ENCODE measurements around the gene DSC1.

DSC1 gene

DNA sequence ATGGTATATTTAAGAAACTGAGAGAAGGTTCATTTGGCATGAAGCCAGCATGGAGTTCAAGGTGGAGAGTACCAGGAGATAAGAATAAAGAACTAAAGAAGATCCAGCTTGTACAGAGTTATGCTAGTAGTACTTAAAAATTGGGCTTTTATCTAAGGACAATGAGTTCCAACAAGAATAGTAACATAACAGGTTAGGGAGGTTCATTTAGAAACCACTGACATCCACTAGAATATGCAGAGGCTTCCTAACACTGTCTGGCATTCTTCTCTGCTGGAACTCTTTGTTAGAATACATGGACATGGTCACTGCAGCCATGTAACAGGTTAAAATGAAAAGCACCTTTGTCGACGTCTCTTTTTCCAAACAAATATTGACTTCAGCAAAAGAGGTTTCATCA lies 42.6 kb upstream of the DSC1 start:
- H3K4me3 ChIP-seq (ENCODE audit: low read depth, low read length), result no peak overlapping the region
- TF ChIP-seq, protein P1, sequence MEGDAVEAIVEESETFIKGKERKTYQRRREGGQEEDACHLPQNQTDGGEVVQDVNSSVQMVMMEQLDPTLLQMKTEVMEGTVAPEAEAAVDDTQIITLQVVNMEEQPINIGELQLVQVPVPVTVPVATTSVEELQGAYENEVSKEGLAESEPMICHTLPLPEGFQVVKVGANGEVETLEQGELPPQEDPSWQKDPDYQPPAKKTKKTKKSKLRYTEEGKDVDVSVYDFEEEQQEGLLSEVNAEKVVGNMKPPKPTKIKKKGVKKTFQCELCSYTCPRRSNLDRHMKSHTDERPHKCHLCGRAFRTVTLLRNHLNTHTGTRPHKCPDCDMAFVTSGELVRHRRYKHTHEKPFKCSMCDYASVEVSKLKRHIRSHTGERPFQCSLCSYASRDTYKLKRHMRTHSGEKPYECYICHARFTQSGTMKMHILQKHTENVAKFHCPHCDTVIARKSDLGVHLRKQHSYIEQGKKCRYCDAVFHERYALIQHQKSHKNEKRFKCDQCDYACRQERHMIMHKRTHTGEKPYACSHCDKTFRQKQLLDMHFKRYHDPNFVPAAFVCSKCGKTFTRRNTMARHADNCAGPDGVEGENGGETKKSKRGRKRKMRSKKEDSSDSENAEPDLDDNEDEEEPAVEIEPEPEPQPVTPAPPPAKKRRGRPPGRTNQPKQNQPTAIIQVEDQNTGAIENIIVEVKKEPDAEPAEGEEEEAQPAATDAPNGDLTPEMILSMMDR (IDR thresholded peaks at IDR 0.05; ENCODE audit: low read depth, low read length), result no peak

DNA sequence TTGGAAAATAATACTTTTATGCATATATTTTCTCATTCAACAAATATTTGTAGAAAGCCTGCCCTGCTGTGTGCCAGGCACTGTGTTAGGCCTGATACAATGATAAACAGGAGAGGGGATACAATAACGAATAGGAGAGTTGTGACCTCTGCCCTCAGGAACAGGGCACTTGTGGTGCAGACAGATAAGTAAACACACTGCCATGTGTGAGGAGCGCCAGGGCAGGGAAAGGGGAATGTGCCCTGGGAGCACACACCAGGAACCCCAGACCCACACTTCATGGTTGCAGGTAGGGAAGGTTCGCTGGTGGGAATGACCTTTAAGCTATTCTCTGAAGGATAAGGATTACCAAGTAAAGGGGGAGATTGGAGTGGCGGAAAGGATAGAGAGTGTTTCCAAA lies 42.2 kb upstream of the DSC1 start:
- TF ChIP-seq, protein P1 (IDR thresholded peaks at IDR 0.05; ENCODE audit: low read depth, low read length), result no peak
- H3K4me3 ChIP-seq (ENCODE audit: low read depth, low read length), result no peak overlapping the region

- H3K4me3 ChIP-seq (ENCODE audit: low read depth, low read length), result no peak overlapping the region
- TF ChIP-seq, protein P1 (IDR thresholded peaks at IDR 0.05; ENCODE audit: low read depth, low read length), result no peak
Observed at GRCh38 chr18:31204166-31204565, 41.5 kb upstream of the DSC1 start.

DNA sequence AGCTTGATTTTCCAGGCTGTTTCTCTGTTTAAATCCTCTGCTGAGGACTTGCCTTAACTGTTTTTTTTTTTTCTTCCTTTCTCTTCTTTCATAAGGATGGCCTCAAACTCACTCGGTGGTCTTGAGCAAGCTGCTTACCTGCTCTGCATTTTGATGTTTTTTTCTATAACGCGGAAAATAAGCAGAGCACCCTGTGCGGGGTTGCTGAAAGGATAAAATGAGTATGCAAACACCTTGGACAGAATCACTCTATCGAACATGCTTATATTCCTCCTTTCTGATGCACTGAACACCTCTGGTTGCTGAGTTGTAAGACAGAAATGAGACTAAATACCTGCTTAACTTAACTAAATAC lies 41.1 kb upstream of the DSC1 start:
- TF ChIP-seq, protein P1 (IDR thresholded peaks at IDR 0.05; ENCODE audit: low read depth, low read length), result no peak
- H3K4me3 ChIP-seq (ENCODE audit: low read depth, low read length), result no peak overlapping the region

DNA sequence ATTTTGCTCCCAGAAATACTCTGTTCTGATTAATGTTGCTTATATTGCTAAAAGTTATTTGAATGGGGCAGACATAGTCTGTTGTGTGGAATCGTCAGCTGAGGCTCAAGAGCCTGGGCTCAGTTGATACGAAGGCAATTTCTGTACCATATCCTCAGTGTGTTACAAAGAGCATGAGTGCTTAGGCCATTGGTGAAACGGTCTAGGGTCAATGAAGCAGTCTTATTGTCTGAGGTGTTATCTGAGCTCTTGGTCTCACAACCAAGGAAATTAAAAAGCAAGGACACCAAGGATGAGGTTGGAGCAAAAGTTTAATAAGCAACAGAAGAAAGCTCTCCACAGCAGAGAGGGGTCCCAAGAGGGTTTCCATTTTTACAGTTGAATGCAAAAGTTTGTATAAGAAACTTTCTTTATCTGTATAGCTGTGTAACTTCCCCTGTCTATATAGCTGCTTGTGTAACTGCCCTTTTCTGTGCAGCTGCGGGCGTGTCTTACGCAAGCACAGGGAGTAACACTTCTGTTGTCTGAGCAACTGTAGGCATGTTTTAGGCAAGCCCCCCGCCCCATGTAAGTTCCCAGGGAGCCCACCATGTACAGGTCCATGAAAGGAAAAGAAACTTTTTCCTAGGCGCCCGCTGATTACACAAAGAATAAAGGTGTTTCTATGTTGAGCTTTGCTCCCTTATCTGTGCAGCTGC lies 40.6 kb upstream of the DSC1 start:
- TF ChIP-seq, protein P1 (IDR thresholded peaks at IDR 0.05; ENCODE audit: low read depth, low read length), result no peak
- H3K4me3 ChIP-seq (ENCODE audit: low read depth, low read length), result no peak overlapping the region

DNA sequence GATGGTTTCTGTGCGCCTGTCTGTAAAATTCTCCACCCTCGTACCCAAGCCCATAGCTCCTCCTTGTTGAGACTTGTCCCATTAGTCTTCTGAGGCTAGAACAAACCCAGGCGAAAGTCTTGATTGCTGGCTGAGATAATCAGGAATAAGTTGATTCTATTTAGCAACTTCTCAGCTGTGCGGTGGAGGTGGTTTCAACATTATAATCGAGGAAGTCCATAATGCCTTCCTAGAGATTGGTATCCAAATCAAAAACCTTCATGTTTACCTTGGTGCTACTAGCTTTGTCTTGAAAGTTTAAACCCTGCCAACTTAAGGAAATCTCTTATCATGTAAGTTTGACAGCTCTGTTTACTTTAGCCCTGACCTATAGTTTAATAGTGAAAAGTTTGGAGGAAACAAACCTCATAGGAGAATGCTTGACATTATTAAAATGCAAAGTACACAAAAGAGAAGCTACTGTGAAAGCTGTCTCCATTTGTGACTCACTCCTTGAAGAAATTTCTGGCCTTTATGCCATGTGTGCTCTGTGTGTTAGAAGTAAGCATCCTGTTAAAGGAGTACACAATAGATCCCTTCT lies 36.6 kb upstream of the DSC1 start:
- TF ChIP-seq, protein P1 (IDR thresholded peaks at IDR 0.05; ENCODE audit: low read depth, low read length), result no peak
- H3K4me3 ChIP-seq (ENCODE audit: low read depth, low read length), result no peak overlapping the region

DNA sequence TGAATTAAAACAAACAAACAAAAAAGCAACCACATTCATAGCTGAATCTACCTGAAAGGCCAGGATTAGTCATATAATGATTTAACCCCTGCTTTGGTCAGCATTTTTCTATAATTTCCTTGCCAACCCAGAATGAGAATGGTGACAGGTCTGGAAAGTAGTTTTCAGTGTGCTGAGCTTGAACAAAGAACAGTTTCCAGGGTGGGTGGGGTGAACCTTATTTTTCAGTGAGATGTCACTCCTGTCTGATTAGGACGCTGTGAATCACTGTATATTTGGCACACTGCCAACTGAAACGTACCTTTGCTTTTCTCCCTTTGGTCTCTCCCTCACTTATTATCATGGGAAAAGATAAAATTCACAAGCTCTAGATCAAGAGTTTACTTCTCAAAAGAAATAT lies 35.0 kb upstream of the DSC1 start:
- H3K4me3 ChIP-seq (ENCODE audit: low read depth, low read length), result no peak overlapping the region
- TF ChIP-seq, protein P1 (IDR thresholded peaks at IDR 0.05; ENCODE audit: low read depth, low read length), result no peak
